SK-N-SH (cell line): ENCODE measurements around the gene LYRM2. TPM values are rescaled to one million over a fixed set of nuclear protein-coding genes. Genes with fewer than 3 reads are reported as not detected.

Source experiments
- CTCF ChIA-PET: fragments of 300-600, 350-600 bp; formaldehyde crosslinking; extraction: SDS; loops from one replicate; lab custom pipeline; 2021; lab: Yijun Ruan, JAX
- POLR2A ChIA-PET: fragments of 350-600 bp; sonication (Branson Sonifier 250); formaldehyde crosslinking; extraction: SDS; loops from one replicate; lab custom pipeline; 2020; ENCODE audit warnings: antibody characterized with exemption, inconsistent platforms; lab: Yijun Ruan, JAX
- DNase-seq: peaks from one replicate; pipeline ENCODE4 v3.0.0; 2012
- H2AFZ ChIP-seq: fragments of 200-600 bp; sonication (generic); 2 replicates; pipeline ENCODE4 v1.8.1; 2016; ENCODE audit warnings: antibody characterized with exemption, mild to moderate bottlenecking, low read depth
- H3F3A ChIP-seq: fragments of 200-600 bp; sonication (generic); replicated peaks from 2 replicates; pipeline ENCODE3; 2016; ENCODE audit warnings: antibody characterized with exemption, mild to moderate bottlenecking; ENCODE audit not compliant: insufficient read depth
- H3K27ac ChIP-seq, 2 experiments: fragments of 200-500 bp in 1 of 2; fragments of 200-600 bp in 1 of 2; sonication (Bioruptor generic) in 1 of 2; sonication (generic), shearing (Covaris generic) in 1 of 2; 2 replicates each; pipeline versions ENCODE4 v1.5.1 to v1.6.1; 2014 to 2016; ENCODE audit warnings: low read depth in 2 of 2, inconsistent platforms in 1 of 2, low read length in 1 of 2, mild to moderate bottlenecking in 1 of 2, mixed read lengths in 1 of 2
- H3K27me3 ChIP-seq: fragments of 200-600 bp; sonication (generic), shearing (Covaris generic); 2 replicates; pipeline ENCODE4 v1.6.1; 2016; ENCODE audit warnings: mixed run types; ENCODE audit not compliant: insufficient read depth
- H3K36me3 ChIP-seq, 2 experiments: fragments of 200-500 bp in 1 of 2; fragments of 200-600 bp in 1 of 2; sonication (Bioruptor generic) in 1 of 2; sonication (generic) in 1 of 2; replicated peaks in 1 of 2; 2 replicates each; pipeline versions ENCODE3 to v1.5.1; 2014 to 2016; ENCODE audit warnings: low read length in 1 of 2, mild to moderate bottlenecking in 1 of 2; ENCODE audit not compliant: insufficient read depth in 2 of 2, control insufficient read depth in 1 of 2
- H3K4me1 ChIP-seq, 2 experiments: fragments of 200-500 bp in 1 of 2; fragments of 200-600 bp in 1 of 2; sonication (Bioruptor generic) in 1 of 2; sonication (generic), shearing (Covaris generic) in 1 of 2; 2 replicates each; pipeline versions ENCODE4 v1.5.1 to v1.6.1; 2014 to 2016; ENCODE audit warnings: low read depth in 1 of 2, low read length in 1 of 2, mixed run types in 1 of 2; ENCODE audit not compliant: insufficient read depth in 2 of 2, control insufficient read depth in 1 of 2
- H3K4me2 ChIP-seq: fragments of 200-600 bp; sonication (generic), shearing (Covaris generic); 2 replicates; pipeline ENCODE4 v1.6.1; 2017; ENCODE audit warnings: mixed run types
- H3K4me3 ChIP-seq, 2 experiments: fragments of 200-500 bp in 1 of 2; fragments of 200-600 bp in 1 of 2; sonication (Bioruptor generic) in 1 of 2; sonication (generic), shearing (Covaris generic) in 1 of 2; 2 replicates each; pipeline versions ENCODE4 v1.5.1 to v1.8.1; 2014 to 2016; ENCODE audit warnings: low read depth in 2 of 2, inconsistent platforms in 1 of 2, low read length in 1 of 2, mild to moderate bottlenecking in 1 of 2, mixed read lengths in 1 of 2, moderate library complexity in 1 of 2
- H3K79me2 ChIP-seq: fragments of 200-600 bp; sonication (generic); 2 replicates; pipeline ENCODE4 v1.8.1; 2017; ENCODE audit warnings: mild to moderate bottlenecking; ENCODE audit not compliant: insufficient read depth
- H3K9ac ChIP-seq: fragments of 200-600 bp; sonication (generic); 2 replicates; pipeline ENCODE4 v1.6.1; 2017; ENCODE audit warnings: mixed run types
- H3K9me2 ChIP-seq: fragments of 200-600 bp; sonication (generic); 2 replicates; pipeline ENCODE4 v1.6.1; 2017; ENCODE audit warnings: mixed run types
- H3K9me3 ChIP-seq: fragments of 200-600 bp; sonication (generic); 2 replicates; pipeline ENCODE4 v1.6.1; 2017; ENCODE audit warnings: mixed run types, mild to moderate bottlenecking, moderate library complexity
- H4K20me1 ChIP-seq: fragments of 200-600 bp; sonication (generic); 2 replicates; pipeline ENCODE4 v1.6.1; 2017; ENCODE audit warnings: mild to moderate bottlenecking, mixed run types; ENCODE audit not compliant: insufficient read depth
- CTCF ChIP-seq: fragments of 200-600 bp; sonication (generic); IDR thresholded peaks from 2 replicates; pipeline ENCODE4 v1.6.1; 2017; ENCODE audit warnings: antibody characterized with exemption, mild to moderate bottlenecking, moderate library complexity
- EZH2phosphoT487 ChIP-seq: fragments of 200-600 bp; sonication (generic); IDR thresholded peaks from 2 replicates; pipeline ENCODE4 v1.6.1; 2017; ENCODE audit warnings: low read depth, mixed run types, mild to moderate bottlenecking, antibody characterized with exemption, moderate library complexity, borderline replicate concordance
- FOXJ3 ChIP-seq: sonication (generic); formaldehyde crosslinking; IDR thresholded peaks from 2 replicates; pipeline ENCODE4 v1.5.1; 2020; ENCODE audit warnings: mild to moderate bottlenecking, missing genetic modification reagents
- JUND ChIP-seq: IDR thresholded peaks from 2 replicates; pipeline ENCODE4 v1.4.0; 2012
- REST ChIP-seq: IDR thresholded peaks from 2 replicates; pipeline ENCODE4 v1.6.1; 2012; ENCODE audit warnings: mild to moderate bottlenecking, low read depth, low read length, moderate library complexity
- RFX5 ChIP-seq: IDR thresholded peaks from 2 replicates; pipeline ENCODE4 v1.6.1; 2012; ENCODE audit warnings: mild to moderate bottlenecking, improper control_type of control experiment, low read length
- RXRA ChIP-seq: IDR thresholded peaks from 2 replicates; pipeline ENCODE4 v1.4.0; 2012; ENCODE audit warnings: low read depth, mild to moderate bottlenecking, borderline replicate concordance
- USF1 ChIP-seq: IDR thresholded peaks from 2 replicates; pipeline ENCODE4 v1.4.0; 2012; ENCODE audit warnings: low read depth, borderline replicate concordance
- ZBTB33 ChIP-seq: IDR thresholded peaks from 2 replicates; pipeline ENCODE4 v1.4.0; 2012; ENCODE audit warnings: low read depth, borderline replicate concordance
- WGBS: methylation state at CpG from one replicate; pipeline ENCODE4 v1.1.6; 2017; ENCODE audit warnings: low lambda C conversion rate; 5-methylcytosine and 5-hydroxymethylcytosine counted together
- polyA plus RNA-seq, 3 experiments: library from polyadenylated mRNA; depleted of rRNA; stranded (reverse); fragments of >200 nt; gene quantifications; 2 replicates each; pipeline ENCODE4 v1.2.3, GENCODE V29; 2012

LYRM2 gene
- polyA plus RNA-seq, 1 of the 3 experiments (the other 2 are of a cell fraction), result 14.5 TPM

GRCh38 chr6:89582669-89583325, 55.8 kb downstream of the LYRM2 start:
- no peak for DNase-seq
- Histone ChIP-seq H3K4me3 (no peak overlapping the region), H3K36me3 (no peaks in the 10 kb centered on the region), H3K4me2 (no peak overlapping the region), H3K9me2 (no peaks in the 10 kb centered on the region), H3K79me2 (no peaks in the 10 kb centered on the region), H4K20me1 (no peaks in the 10 kb centered on the region), H2AFZ (no peak overlapping the region), H3K27ac (no peak overlapping the region), H3K4me1 (no peaks in the 10 kb centered on the region), H3K9ac (no peak overlapping the region), H3K27me3 (no peaks in the 10 kb centered on the region), H3K9me3 (no peaks in the 10 kb centered on the region), H3F3A (no peaks in the 10 kb centered on the region)
- TF ChIP-seq RXRA (no peak), REST (no peak), ZBTB33 (no peak), JUND (no peak), CTCF (no peak), FOXJ3 (CRISPR knock-in tag) (no peak), RFX5 (no peak)
- CTCF ChIA-PET, result no interaction called here
- WGBS, result 53% methylated on average over 4 of the region's 4 CpGs
- POLR2A ChIA-PET, result no interaction called here

- Histone ChIP-seq H4K20me1 (no peaks in the 10 kb centered on the region), H3K4me2 (no peak overlapping the region), H3K36me3 (no peaks in the 10 kb centered on the region), H3K9me3 (no peaks in the 10 kb centered on the region), H3K9me2 (no peaks in the 10 kb centered on the region), H3F3A (no peaks in the 10 kb centered on the region), H2AFZ (no peak overlapping the region), H3K27ac (no peak overlapping the region), H3K4me3 (no peak overlapping the region), H3K4me1 (no peaks in the 10 kb centered on the region), H3K9ac (no peak overlapping the region), H3K27me3 (no peaks in the 10 kb centered on the region), H3K79me2 (no peaks in the 10 kb centered on the region)
- CTCF ChIA-PET, result interaction anchor here (1.0 kb wide), 1 partner anchor 12 kb away, joined by 4 read pairs; no protein-coding TSS in a partner anchor
- 75% methylated on average over 4 of the region's 4 CpGs for WGBS
- no peak for DNase-seq
- POLR2A ChIA-PET, result no interaction called here
- TF ChIP-seq USF1, result no peak
- no peak for TF ChIP-seq EZH2phosphoT487
These were observed 56.9 kb downstream of the LYRM2 start for GRCh38 chr6:89581689-89582088.
